Upper lobe of left lung (tissue), 4 donors: ENCODE results near the gene AMIGO1.

Experiments used
- CTCF ChIP-seq, 6 experiments: fragments of 450-650 bp in 4 of 6; fragments of 200-600 bp in 2 of 6; sonication (generic) in 2 of 6; IDR thresholded peaks; one replicate each; pipeline ENCODE4 v1.5.1; 2016 to 2019; ENCODE audit warnings: antibody characterized with exemption in 6 of 6
- POLR2A ChIP-seq, 4 donors: fragments of 450-650 bp; IDR thresholded peaks; one replicate each; pipeline ENCODE4 v1.5.1; 2016 to 2017; ENCODE audit warnings: antibody characterized with exemption in 4 of 4, mild to moderate bottlenecking in 2 of 4
- POLR2AphosphoS5 ChIP-seq, 2 donors: sonication (generic); formaldehyde crosslinking; IDR thresholded peaks; one replicate each; pipeline ENCODE4 v1.5.1; 2017; ENCODE audit warnings: antibody characterized with exemption in 2 of 2

- TF ChIP-seq POLR2A (IDR thresholded peaks at IDR 0.05): no peak
- TF ChIP-seq CTCF (IDR thresholded peaks at IDR 0.05): no peak
- TF ChIP-seq POLR2AphosphoS5 (IDR thresholded peaks at IDR 0.05): no peak
Observed at GRCh38 chr1:109466125-109466451, 43.4 kb downstream of the AMIGO1 start.
